ENCODE data around the gene HOXD4. TPM values are rescaled to one million over a fixed set of nuclear protein-coding genes. Genes with fewer than 3 reads are reported as not detected.
A peak's percentile ranks its signal among the peaks of the same experiment; 100 is the strongest.

The HOXD4 gene
- total and polyA plus RNA-seq, 2 experiments from 2014 or later = 1.4 to 2.5 TPM

- Histone ChIP-seq H3K4me1 (ENCODE audit: insufficient read depth) (peaks cover 22% of the 10 kb centered on the region), H3K36me3 (ENCODE audit: low read depth) (no peaks in the 10 kb centered on the region), H3K4me2 (ENCODE audit: unreplicated experiment) (peak overlapping the region; percentile 93), H3K4me3 (peak overlapping the region; percentile 85), H3K27me3 (replicated peaks; ENCODE audit: insufficient read depth) (no peaks in the 10 kb centered on the region), H3K9me2 (ENCODE audit: insufficient read depth) (no peaks in the 10 kb centered on the region), H2AFZ (peak overlapping the region; percentile 67), H3K9ac (peak overlapping the region; percentile 97), H3K79me2 (ENCODE audit: insufficient read depth) (peaks cover 98% of the 10 kb centered on the region), H3F3A (ENCODE audit: insufficient read depth) (peaks cover 24% of the 10 kb centered on the region), H3K27ac (peak overlapping the region; percentile 96), H4K20me1 (ENCODE audit: insufficient read depth) (no peaks in the 10 kb centered on the region; the same call in 1 of the 2 replicates), H3K9me3 (ENCODE audit: low read depth) (no peaks in the 10 kb centered on the region)
- DNase-seq = peak; percentile 89
- in situ Hi-C loops (cut with MboI) = loop anchor here (5.0 to 10.0 kb wide), 2 partner anchors 314 to 407 kb away; no protein-coding TSS in a partner anchor
- TF ChIP-seq EZH2phosphoT487 (IDR thresholded peaks at IDR 0.05; ENCODE audit: insufficient read depth, low read depth) = no peak
- no peak for TF ChIP-seq EZH2 (IDR thresholded peaks at IDR 0.05; ENCODE audit: insufficient read depth, poor library complexity, severe bottlenecking)
- WGBS, 2 experiments (ENCODE audit: low coverage in 1 of 2, low lambda C conversion rate in 2 of 2, missing lambda C conversion rate in 2 of 2) = 9 to 11% methylated on average over 29 to 45 of the region's 48 CpGs
Measured at GRCh38 chr2:176140513-176141317, 10.6 kb upstream of the HOXD4 start.

GRCh38 chr2:176142281-176142680 lies 9.1 kb upstream of the HOXD4 start:
- no peaks in the 10 kb centered on the region for H3K9me3 ChIP-seq (ENCODE audit: low read depth)
- peaks cover 2% of the 10 kb centered on the region; the same call in 1 of the 2 replicates for H4K20me1 ChIP-seq (ENCODE audit: insufficient read depth)
- no peak overlapping the region for H2AFZ ChIP-seq
- peaks cover 99% of the 10 kb centered on the region for H3K79me2 ChIP-seq (ENCODE audit: insufficient read depth)
- no peaks in the 10 kb centered on the region for H3K27me3 ChIP-seq (replicated peaks; ENCODE audit: insufficient read depth)
- H3K4me3 ChIP-seq = no peak overlapping the region
- peaks cover 16% of the 10 kb centered on the region for H3F3A ChIP-seq (ENCODE audit: insufficient read depth)
- H3K9ac ChIP-seq = no peak overlapping the region
- peaks cover 22% of the 10 kb centered on the region for H3K4me1 ChIP-seq (ENCODE audit: insufficient read depth)
- DNase-seq = no peak
- no peaks in the 10 kb centered on the region for H3K9me2 ChIP-seq (ENCODE audit: insufficient read depth)
- H3K36me3 ChIP-seq (ENCODE audit: low read depth) = no peaks in the 10 kb centered on the region
- TF ChIP-seq EZH2phosphoT487 (IDR thresholded peaks at IDR 0.05; ENCODE audit: insufficient read depth, low read depth) (no peak), EZH2 (IDR thresholded peaks at IDR 0.05; ENCODE audit: insufficient read depth, poor library complexity, severe bottlenecking) (no peak)
- WGBS, 2 experiments (ENCODE audit: low coverage in 1 of 2, low lambda C conversion rate in 2 of 2, missing lambda C conversion rate in 2 of 2) = 50 to 84% methylated on average over 2 of the region's 2 CpGs
- H3K27ac ChIP-seq = no peak overlapping the region
- no peak overlapping the region for H3K4me2 ChIP-seq (ENCODE audit: unreplicated experiment)
- in situ Hi-C loops (cut with MboI) = loop anchor here (5.0 to 10.0 kb wide), 2 partner anchors 313 to 405 kb away; no protein-coding TSS in a partner anchor

DNA sequence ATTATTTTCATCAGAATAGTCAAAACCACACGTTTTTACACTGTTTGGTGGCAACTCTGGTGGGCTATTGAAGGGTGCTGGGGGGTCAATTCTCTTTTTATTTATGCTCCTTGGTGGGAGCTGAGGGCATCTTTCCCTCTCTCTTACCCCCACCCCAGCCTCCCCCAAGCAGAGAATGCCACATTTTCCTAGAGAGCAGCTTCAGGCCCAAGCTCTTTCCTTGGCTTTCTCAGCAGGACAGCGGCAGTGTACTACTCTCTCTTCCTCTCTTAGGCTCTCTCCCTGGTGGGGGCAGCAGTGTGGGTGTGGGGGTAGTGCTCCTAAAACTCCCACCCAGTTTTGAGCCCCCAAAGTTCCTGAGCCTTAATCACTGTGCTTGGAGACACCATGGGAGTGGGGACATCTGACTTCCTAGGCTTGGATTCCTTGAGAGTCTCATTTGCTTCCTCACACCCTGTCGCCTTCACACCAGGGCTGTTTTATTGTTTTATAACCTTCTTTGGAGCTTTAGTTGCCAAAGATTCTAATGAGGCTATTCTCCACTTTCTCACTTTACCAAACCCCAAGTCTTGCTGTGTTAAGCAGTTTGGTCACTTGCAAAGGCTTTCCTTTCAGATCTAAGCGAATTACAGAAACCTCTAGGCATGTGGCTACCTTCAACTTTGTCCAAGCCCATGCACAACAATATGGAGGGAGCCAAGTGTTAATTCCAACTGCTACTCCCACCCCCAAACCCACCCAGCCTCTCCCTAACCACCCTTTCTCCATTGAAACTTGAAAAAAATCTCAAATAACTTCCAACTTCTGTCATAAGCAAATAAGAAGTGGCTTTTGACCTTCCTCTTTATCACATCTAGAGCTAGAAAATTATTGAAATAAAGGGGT lies 6.0 kb upstream of the HOXD4 start:
- H3K36me3 ChIP-seq (ENCODE audit: low read depth) = no peaks in the 10 kb centered on the region
- no peak overlapping the region for H3K4me2 ChIP-seq (ENCODE audit: unreplicated experiment)
- no peak for TF ChIP-seq EZH2 (IDR thresholded peaks at IDR 0.05; ENCODE audit: insufficient read depth, poor library complexity, severe bottlenecking)
- no peak for TF ChIP-seq EZH2phosphoT487 (IDR thresholded peaks at IDR 0.05; ENCODE audit: insufficient read depth, low read depth)
- H3K9me2 ChIP-seq (ENCODE audit: insufficient read depth) = no peaks in the 10 kb centered on the region
- H3K27me3 ChIP-seq (replicated peaks; ENCODE audit: insufficient read depth) = no peaks in the 10 kb centered on the region
- H4K20me1 ChIP-seq (ENCODE audit: insufficient read depth) = peaks cover 2% of the 10 kb centered on the region; the same call in 1 of the 2 replicates
- no peak overlapping the region for H3K9ac ChIP-seq
- no peaks in the 10 kb centered on the region for H3F3A ChIP-seq (ENCODE audit: insufficient read depth)
- H3K4me3 ChIP-seq = no peak overlapping the region
- WGBS, 2 experiments (ENCODE audit: low coverage in 1 of 2, low lambda C conversion rate in 2 of 2, missing lambda C conversion rate in 2 of 2) = 87 to 89% methylated on average over 4 of the region's 4 CpGs
- H3K9me3 ChIP-seq (ENCODE audit: low read depth) = no peaks in the 10 kb centered on the region
- in situ Hi-C loops (cut with MboI) = loop anchor here (10.0 kb wide), 1 partner anchor 309 kb away; no protein-coding TSS in a partner anchor
- H3K4me1 ChIP-seq (ENCODE audit: insufficient read depth) = peaks cover 6% of the 10 kb centered on the region
- H3K79me2 ChIP-seq (ENCODE audit: insufficient read depth) = peaks cover 98% of the 10 kb centered on the region
- H2AFZ ChIP-seq = no peak overlapping the region
- H3K27ac ChIP-seq = no peak overlapping the region
- no peak for DNase-seq

GRCh38 chr2:176146101-176146500 lies 5.2 kb upstream of the HOXD4 start:
- no peaks in the 10 kb centered on the region for H3K9me3 ChIP-seq (ENCODE audit: low read depth)
- H3K4me1 ChIP-seq (ENCODE audit: insufficient read depth) = 0 out of 2 replicates have a peak, but pooled peaks cover 2% of the 10 kb centered on the region
- TF ChIP-seq EZH2phosphoT487 (IDR thresholded peaks at IDR 0.05; ENCODE audit: insufficient read depth, low read depth) (no peak), EZH2 (IDR thresholded peaks at IDR 0.05; ENCODE audit: insufficient read depth, poor library complexity, severe bottlenecking) (no peak)
- in situ Hi-C loops (cut with MboI) = loop anchor here (10.0 kb wide), 1 partner anchor 309 kb away; no protein-coding TSS in a partner anchor
- no peaks in the 10 kb centered on the region for H3K9me2 ChIP-seq (ENCODE audit: insufficient read depth)
- no peaks in the 10 kb centered on the region for H3F3A ChIP-seq (ENCODE audit: insufficient read depth)
- no peak overlapping the region for H3K4me3 ChIP-seq
- H4K20me1 ChIP-seq (ENCODE audit: insufficient read depth) = peaks cover 2% of the 10 kb centered on the region; the same call in 1 of the 2 replicates
- no peak overlapping the region for H3K9ac ChIP-seq
- no peak overlapping the region for H2AFZ ChIP-seq
- no peaks in the 10 kb centered on the region for H3K27me3 ChIP-seq (replicated peaks; ENCODE audit: insufficient read depth)
- no peak overlapping the region for H3K27ac ChIP-seq
- H3K36me3 ChIP-seq (ENCODE audit: low read depth) = no peaks in the 10 kb centered on the region
- no peak for DNase-seq
- H3K79me2 ChIP-seq (ENCODE audit: insufficient read depth) = peaks cover 98% of the 10 kb centered on the region
- no peak overlapping the region for H3K4me2 ChIP-seq (ENCODE audit: unreplicated experiment)
- 92% methylated on average over 6 of the region's 6 CpGs for WGBS, 2 experiments (ENCODE audit: low coverage in 1 of 2, low lambda C conversion rate in 2 of 2, missing lambda C conversion rate in 2 of 2)
